HG02970 (cell line): ENCODE measurements around the gene GLRA3.
"Not testable (repeated sequence)": the region's sequence is repeated elsewhere in the genome, so short reads cannot be mapped to it uniquely, and the experiment has no call there.

ENCODE experiments used
- ATAC-seq: cut with Tn5 transposase; IDR thresholded peaks from one replicate; pipeline ENCODE4 v1.9.1; 2021; ENCODE audit warnings: mild to moderate bottlenecking, moderate library complexity, moderate number of reproducible peaks; ENCODE audit not compliant: unreplicated experiment, low FRiP score

Gene GLRA3

DNA sequence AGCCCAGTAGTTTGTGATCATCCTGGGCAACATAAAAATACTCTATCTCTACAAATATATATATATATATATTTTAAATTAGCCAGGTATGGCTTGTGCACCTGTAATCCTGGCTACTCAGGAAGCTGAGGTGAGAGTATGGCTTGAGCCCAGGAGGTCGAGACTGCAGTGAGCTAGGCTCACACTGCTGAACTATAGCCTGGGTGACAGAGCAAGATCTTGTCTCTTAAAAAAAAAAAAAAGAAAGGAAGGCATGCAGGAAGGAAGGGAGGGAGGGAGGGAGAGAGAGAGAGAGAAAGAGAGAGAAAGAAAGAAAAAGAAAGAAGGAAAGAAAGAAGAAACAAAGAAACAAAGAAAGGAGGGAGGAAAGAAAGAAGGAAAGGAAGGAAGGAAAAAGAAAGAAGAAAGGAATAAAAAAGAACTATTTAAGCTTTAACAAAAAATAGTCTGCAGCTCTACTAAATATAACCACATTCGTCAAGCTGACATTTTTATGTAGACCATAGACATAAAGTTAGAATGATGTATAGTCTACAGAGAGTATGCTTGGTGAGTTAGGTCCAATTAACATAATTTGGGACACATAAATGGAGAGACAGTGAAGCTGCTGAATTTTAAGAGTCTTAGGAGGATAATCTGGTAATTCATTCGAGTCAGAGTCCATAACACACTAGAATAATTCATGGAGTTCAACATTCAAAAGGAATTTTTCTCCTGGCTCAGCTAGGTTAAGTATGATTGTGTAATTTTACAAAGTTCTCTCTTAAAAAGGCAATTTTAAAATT is 111.9 kb downstream of the GLRA3 start:
- no peak for ATAC-seq

- ATAC-seq: peak; percentile 88
Measured at GRCh38 chr4:174714393-174715211, 114.4 kb downstream of the GLRA3 start.

- no peak for ATAC-seq
Measured at GRCh38 chr4:174713821-174714220, 115.2 kb downstream of the GLRA3 start.

DNA sequence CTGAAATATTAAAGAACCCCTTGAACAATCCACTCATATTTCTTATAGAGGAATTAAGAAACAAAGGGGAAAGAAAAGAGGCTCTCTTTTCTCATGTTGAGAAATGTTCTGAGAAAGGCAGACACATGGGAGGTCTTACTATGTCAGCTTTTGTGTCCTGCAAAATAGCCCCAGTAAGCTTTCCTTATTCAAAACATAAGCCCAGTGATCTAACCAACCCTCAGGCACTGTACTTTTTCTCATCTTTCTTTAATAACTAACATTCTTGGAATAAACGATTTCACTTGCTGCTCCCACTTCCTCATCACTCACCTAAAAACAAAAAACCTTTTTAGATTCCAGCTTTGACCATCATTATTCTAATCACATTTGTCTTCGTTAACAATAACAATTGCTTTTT is 115.9 kb downstream of the GLRA3 start:
- no peak for ATAC-seq

DNA sequence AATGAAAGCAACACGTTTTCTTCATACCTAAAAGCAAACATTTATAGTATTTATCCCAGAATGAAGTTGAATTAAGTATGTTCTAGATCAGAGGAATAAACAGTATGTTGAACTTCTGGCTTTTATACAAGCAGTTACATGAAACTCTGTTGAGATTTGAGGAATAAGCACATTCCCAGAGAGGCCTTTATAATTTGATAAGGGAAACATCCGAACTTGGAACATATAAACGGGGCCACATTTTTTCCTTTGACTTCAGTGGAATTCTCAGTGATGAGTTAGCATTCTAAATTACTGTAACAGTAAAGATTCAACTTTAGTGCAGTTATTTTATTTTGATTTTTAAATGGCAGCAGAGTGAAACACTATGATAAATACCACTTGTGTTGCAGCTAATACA is 119.5 kb downstream of the GLRA3 start:
- ATAC-seq: no peak

DNA sequence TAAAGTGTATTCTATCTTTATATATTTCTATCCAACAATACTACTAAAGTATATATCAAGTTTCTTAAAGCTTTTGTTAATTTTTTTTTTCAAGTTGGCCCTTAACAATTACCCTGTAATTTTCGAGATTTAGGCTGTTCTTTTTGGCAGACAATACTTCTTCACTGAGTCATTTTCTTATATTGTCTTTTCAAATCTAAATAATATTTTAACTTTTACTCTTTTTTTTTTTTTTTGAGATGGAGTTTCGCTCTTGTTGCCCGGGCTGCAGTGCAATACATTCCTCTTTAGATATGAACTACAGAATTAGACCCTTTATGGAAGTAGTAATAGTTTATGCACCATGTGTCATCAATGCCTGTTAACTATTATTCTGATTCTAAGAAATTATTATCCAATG is 120.7 kb downstream of the GLRA3 start:
- no peak for ATAC-seq

GRCh38 chr4:174707902-174708301 is 121.1 kb downstream of the GLRA3 start:
- ATAC-seq: no peak

DNA sequence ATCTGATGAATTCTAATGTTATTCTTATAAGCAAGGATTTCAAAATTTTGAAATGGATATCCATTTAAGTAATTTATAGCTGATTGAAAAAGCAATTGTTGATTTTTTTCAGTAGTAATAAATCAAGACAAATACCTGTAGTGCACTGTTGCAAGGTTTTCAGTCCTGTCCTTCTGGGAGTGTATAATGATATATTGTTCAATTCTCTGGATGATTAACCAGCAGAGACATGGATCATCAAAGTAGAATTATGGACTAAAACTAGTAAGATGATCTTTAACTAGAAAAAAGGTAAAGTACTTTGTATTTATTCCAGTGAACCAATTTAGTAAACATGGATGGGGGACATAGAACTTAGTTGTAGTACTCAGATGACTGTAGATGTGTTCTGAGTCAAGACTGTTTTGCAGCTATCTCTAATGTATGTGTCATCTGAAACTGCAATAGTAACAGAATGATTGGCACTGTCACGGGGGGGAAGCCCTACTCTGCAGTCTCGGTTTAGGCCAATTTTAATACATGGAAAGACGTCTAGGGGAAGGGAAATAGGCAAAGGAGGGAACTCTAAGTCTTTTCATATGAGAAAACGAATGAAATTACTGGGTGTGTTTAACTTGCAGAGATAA is 121.9 kb downstream of the GLRA3 start:
- peak; percentile 95 for ATAC-seq

DNA sequence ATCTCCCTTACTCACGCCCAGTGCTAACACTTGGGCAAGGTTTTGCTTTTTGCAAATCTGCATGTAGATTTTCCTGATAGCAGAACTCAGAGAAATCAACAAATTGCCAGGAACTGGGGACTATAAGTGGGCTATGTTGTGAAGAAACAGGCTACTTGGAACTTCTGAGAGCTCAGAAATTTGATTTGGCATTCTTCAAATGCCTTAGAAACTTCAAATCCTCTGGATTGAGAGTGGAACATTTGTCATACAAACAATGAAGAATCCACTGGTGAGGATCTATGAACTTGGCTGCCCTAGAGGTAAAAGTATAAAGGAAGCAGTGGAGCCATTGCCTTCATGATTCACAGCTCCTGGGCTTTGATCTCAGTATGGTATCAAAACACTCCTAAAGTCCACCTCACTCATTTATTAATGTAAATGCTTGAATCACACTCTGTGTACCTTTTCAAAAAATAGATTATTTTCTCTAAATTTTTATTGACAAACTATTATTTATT is 126.0 kb downstream of the GLRA3 start:
- no peak for ATAC-seq

- no peak for ATAC-seq
Measured at GRCh38 chr4:174699654-174700053, 129.4 kb downstream of the GLRA3 start.

- ATAC-seq: no peak
Measured at GRCh38 chr4:174697896-174698295, 131.2 kb downstream of the GLRA3 start.

DNA sequence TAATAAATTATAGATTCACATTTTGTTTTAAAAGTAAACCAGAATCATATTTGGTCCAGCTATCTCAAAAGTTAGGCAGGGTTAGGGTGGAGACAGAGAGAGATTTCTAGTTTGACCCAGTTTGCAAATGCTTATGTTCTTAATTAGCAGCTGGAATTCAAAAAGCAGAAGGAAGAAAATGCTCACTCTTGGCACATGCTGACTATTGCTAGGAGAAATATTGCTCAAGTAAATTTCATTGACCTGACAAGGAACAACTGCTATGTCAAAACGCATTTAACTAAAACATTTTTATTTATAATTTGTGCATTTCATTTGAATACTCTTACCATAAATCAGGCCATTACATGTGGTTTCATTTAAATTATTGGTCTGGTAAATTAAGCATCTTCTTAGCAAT is 131.8 kb downstream of the GLRA3 start:
- no peak for ATAC-seq

DNA sequence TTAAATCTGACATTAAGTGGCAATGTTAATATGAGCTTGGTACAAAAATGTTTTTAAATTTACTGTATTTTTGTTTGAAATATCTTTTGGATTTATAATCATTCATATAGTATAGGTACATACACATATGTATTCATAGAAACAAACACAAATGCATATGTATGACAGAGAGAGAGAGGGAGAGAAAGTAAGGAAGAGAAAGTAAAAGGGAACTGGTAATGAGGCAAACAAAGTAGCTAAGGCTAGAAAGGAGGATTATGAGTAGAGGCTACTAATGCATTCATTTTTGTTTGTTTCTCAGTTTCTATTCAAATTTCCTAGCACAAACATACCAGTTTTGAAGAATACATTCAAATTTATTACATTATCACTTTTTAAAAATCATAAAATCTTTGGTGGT is 132.4 kb downstream of the GLRA3 start:
- no peak for ATAC-seq

- ATAC-seq: not testable (repeated sequence)
Measured at GRCh38 chr4:174691876-174692275, 137.2 kb downstream of the GLRA3 start.

GRCh38 chr4:174690665-174691064 is 138.4 kb downstream of the GLRA3 start:
- no peak for ATAC-seq

DNA sequence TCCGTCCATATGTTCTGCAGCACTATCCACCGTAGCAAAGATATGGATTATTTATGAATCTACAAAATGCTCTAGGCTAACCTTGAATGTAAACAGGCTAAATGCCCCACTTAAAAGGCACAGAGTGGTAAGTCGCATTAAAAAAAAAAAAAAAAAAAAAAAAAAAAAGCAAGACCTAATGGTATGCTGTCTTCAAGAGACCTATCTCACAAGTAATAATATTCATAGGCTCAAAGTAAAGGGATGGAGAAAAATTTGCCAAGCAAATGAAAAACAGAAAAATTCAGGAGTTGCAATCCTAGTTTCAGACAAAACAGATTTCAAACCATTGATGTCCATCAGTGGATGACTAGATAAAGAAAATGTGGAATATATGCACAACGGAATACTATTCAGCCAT is 139.4 kb downstream of the GLRA3 start:
- no peak for ATAC-seq

- ATAC-seq: no peak
Measured at GRCh38 chr4:174686826-174687225, 142.2 kb downstream of the GLRA3 start.

- no peak for ATAC-seq
Measured at GRCh38 chr4:174681723-174682300, 147.2 kb downstream of the GLRA3 start.

DNA sequence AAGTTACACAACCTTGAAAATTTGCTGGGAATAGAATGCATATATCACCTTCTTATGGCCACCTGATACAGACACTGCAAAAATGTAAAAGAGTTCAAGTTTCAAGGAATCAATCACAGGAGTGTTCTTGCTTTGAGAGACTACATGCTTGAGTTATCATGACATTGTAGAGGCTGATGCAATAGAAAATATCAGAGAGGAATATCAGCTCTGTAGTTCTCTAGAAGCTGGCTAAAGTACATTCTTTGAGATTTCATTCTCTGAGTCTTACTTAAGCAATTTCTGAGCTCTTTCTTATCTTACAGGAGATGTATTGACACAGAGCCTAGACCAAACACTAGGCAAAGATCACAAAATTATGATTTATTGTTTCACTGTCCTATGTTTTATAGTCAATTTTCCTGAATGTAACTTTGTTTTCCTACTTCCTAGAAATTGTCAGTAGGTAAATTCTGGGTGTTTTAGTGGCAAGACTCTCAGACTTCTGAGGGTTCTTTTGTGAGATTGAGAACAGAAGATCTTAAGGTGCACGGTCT is 154.7 kb downstream of the GLRA3 start:
- no peak for ATAC-seq

GRCh38 chr4:174673865-174674264 is 155.2 kb downstream of the GLRA3 start:
- no peak for ATAC-seq

GRCh38 chr4:174672276-174672675 is 156.8 kb downstream of the GLRA3 start:
- no peak for ATAC-seq
